K562 (cell line): Measurements from ENCODE around the gene SNX25. TPM values are rescaled to one million over a fixed set of nuclear protein-coding genes. Genes with fewer than 3 reads are reported as not detected.

Experiments
- DPF2 ChIP-seq: fragments of 450-650 bp; IDR thresholded peaks from 2 replicates; pipeline ENCODE4 v1.6.1; 2016
- ESRRA ChIP-seq: fragments of 450-650 bp; IDR thresholded peaks from 2 replicates; pipeline ENCODE4 v1.6.1; 2014; ENCODE audit warnings: low read depth, mild to moderate bottlenecking, moderate library complexity, borderline replicate concordance
- FOXK2 ChIP-seq, 2 experiments: fragments of 450-650 bp; IDR thresholded peaks in 1 of 2; conservative IDR thresholded peaks in 1 of 2; 2 replicates each; pipeline ENCODE4 v1.6.1; 2016; ENCODE audit warnings: low read depth in 2 of 2, mild to moderate bottlenecking in 1 of 2
- GATA2 ChIP-seq: sonication (generic); formaldehyde crosslinking; IDR thresholded peaks from 2 replicates; pipeline ENCODE4 v1.4.0; 2020; ENCODE audit warnings: mild to moderate bottlenecking, missing genetic modification reagents
- MNT ChIP-seq, 2 experiments: fragments of 450-650 bp; conservative IDR thresholded peaks; 2 replicates each; pipeline ENCODE4 v1.6.1; 2017; ENCODE audit warnings: mild to moderate bottlenecking in 2 of 2, moderate library complexity in 2 of 2
- MTA1 ChIP-seq: fragments of 450-650 bp; IDR thresholded peaks from 2 replicates; pipeline ENCODE4 v1.6.1; 2017; ENCODE audit warnings: borderline replicate concordance
- NELFE ChIP-seq: IDR thresholded peaks from 2 replicates; pipeline ENCODE4 v1.6.1; 2011; ENCODE audit warnings: mild to moderate bottlenecking; ENCODE audit not compliant: insufficient read depth, insufficient read length
- PATZ1 ChIP-seq: fragments of 250-450 bp; sonication (Bioruptor Pico); IDR thresholded peaks from 2 replicates; pipeline ENCODE4 v1.5.0; 2020; ENCODE audit warnings: mild to moderate bottlenecking, borderline replicate concordance
- RFX5 ChIP-seq: IDR thresholded peaks from 2 replicates; pipeline ENCODE4 v1.6.1; 2011; ENCODE audit warnings: low read depth, mild to moderate bottlenecking, improper control_type of control experiment, low read length
- RREB1 ChIP-seq: fragments of 250-450 bp; sonication (Bioruptor Pico); IDR thresholded peaks from 2 replicates; pipeline ENCODE4 v1.4.0; 2020
- SIN3A ChIP-seq, 2 experiments: fragments of 150-350 bp in 1 of 2; IDR thresholded peaks; 2 replicates each; pipeline ENCODE4 v1.6.1; 2011 to 2016; ENCODE audit warnings: borderline replicate concordance in 2 of 2, low read depth in 2 of 2, low read length in 2 of 2, mild to moderate bottlenecking in 2 of 2, moderate library complexity in 2 of 2; ENCODE audit not compliant: control insufficient read depth in 1 of 2
- ZBTB11 ChIP-seq, 3 experiments: fragments of 200-800 bp in 1 of 3; fragments of 250-450 bp in 1 of 3; fragments of 450-650 bp in 1 of 3; sonication (Bioruptor Pico) in 1 of 3; sonication (Bioruptor generic) in 1 of 3; formaldehyde crosslinking in 1 of 3; IDR thresholded peaks; 2 replicates each; pipeline versions ENCODE4 v1.6.1 to v1.8.0; 2016 to 2022; ENCODE audit warnings: mild to moderate bottlenecking in 2 of 3, missing genetic modification characterization in 2 of 3, missing compliant biosample characterization in 1 of 3, moderate library complexity in 1 of 3
- ZNF347 ChIP-seq: fragments of 450-650 bp; formaldehyde crosslinking; IDR thresholded peaks from 2 replicates; pipeline ENCODE4 v1.4.0; 2020; ENCODE audit warnings: low read depth, mild to moderate bottlenecking, moderate library complexity
- polyA plus RNA-seq, 8 experiments: library from polyadenylated mRNA; depleted of rRNA in 4 of 8; stranded (reverse) in 5 of 8; unstranded in 3 of 8; fragments of >200 nt; fragmentation: Nextera tagmentation in 2 of 8; fragmentation: Illumina TruSeq in 1 of 8; extraction: Ambion mirVana in 2 of 8; extraction: Trizol in 1 of 8; gene quantifications; 2 replicates each; pipeline versions ENCODE4 v1.2.1 to v1.2.3, GENCODE V29; 2011 to 2014; ENCODE audit warnings: inconsistent platforms in 1 of 8, missing spikeins in 1 of 8
- total RNA-seq, 7 experiments: library from RNA; depleted of rRNA in 6 of 7; stranded (reverse); fragments of >200 nt in 6 of 7; fragmentation: Illumina TruSeq in 2 of 7; extraction: Trizol in 2 of 7; gene quantifications; 2 replicates each; pipeline versions ENCODE4 v1.2.1 to v1.2.3, GENCODE V29; 2011 to 2021; ENCODE audit warnings: low replicate concordance in 1 of 7

Gene SNX25
- total and polyA plus RNA-seq, 9 of the 15 experiments (the other 6 are each of a cell fraction or from before 2014, with no cell fraction given), result 2.5 to 23.4 (median 13.3) TPM

GRCh38 chr4:185396724-185397385 is 187.5 kb downstream of the SNX25 start, which contains the start of gene ANKRD37 (continued):
- TF ChIP-seq MNT (conservative IDR thresholded peaks at IDR 0.05) (peak in 1 of 2 experiments; percentile 94; a peak in 3 of 4 replicates), RREB1 (CRISPR knock-in tag) (no peak), DPF2 (no peak), ZNF347 (CRISPR knock-in tag) (no peak), ZBTB11 (CRISPR knock-in tag; IDR thresholded peaks at IDR 0.05) (0 out of 6 replicates have a peak, but pooled peaks of 1 of the 3 experiments have one; percentile 20), RFX5 (no peak), FOXK2 (conservative IDR thresholded peaks at IDR 0.05 in 1 of 2, IDR thresholded peaks at IDR 0.05 in 1 of 2; ENCODE audit: low read depth in 2 of 2) (peak in 1 of 2 experiments; percentile 28; a peak in 2 of 4 replicates), GATA2 (CRISPR knock-in tag) (no peak), SIN3A (IDR thresholded peaks at IDR 0.05; ENCODE audit: borderline replicate concordance in 2 of 2, control insufficient read depth in 1 of 2, low read depth in 2 of 2, low read length in 2 of 2) (0 out of 4 replicates have a peak, but pooled peaks have one; percentile 51 to 68), NELFE (no peak), MTA1 (no peak), ESRRA (no peak), PATZ1 (CRISPR knock-in tag) (no peak)
